SU-DHL-6 (cell line): Measurements from ENCODE around the gene PRKN.

ENCODE experiments used
- H2AFZ ChIP-seq: fragments of 200-600 bp; sonication (generic); 2 replicates; pipeline ENCODE4 v1.6.1; 2014; ENCODE audit warnings: low read depth, mild to moderate bottlenecking, moderate library complexity, mixed read lengths, antibody characterized with exemption, low read length; ENCODE audit not compliant: severe bottlenecking
- H3F3A ChIP-seq: fragments of 200-600 bp; shearing (Covaris generic); 2 replicates; pipeline ENCODE4 v1.6.0; 2016; ENCODE audit warnings: antibody characterized with exemption, mild to moderate bottlenecking; ENCODE audit not compliant: insufficient read depth
- H3K27ac ChIP-seq: fragments of 200-600 bp; sonication (generic); 2 replicates; pipeline ENCODE4 v1.5.1; 2016; ENCODE audit warnings: low read depth, mild to moderate bottlenecking, low read length, moderate library complexity, mixed read lengths
- H3K27me3 ChIP-seq: fragments of 200-600 bp; sonication (generic), shearing (Covaris generic); 2 replicates; pipeline ENCODE4 v1.6.0; 2014; ENCODE audit warnings: mild to moderate bottlenecking, low read length
- H3K36me3 ChIP-seq: fragments of 200-600 bp; sonication (generic); 2 replicates; pipeline ENCODE4 v1.6.1; 2014; ENCODE audit warnings: mild to moderate bottlenecking, low read length, mixed read lengths
- H3K4me2 ChIP-seq: fragments of 300-600, 200-600 bp; shearing (Covaris generic), sonication (generic); 2 replicates; pipeline ENCODE4 v1.6.0; 2014; ENCODE audit warnings: low read length, low read depth, mild to moderate bottlenecking; ENCODE audit not compliant: poor library complexity, severe bottlenecking
- H3K4me3 ChIP-seq: fragments of 200-600 bp; sonication (generic); 2 replicates; pipeline ENCODE4 v1.5.1; 2014; ENCODE audit warnings: antibody characterized with exemption, low read length, mild to moderate bottlenecking, mixed read lengths; ENCODE audit not compliant: insufficient read depth, poor library complexity, severe bottlenecking
- H3K79me2 ChIP-seq: fragments of 200-600 bp; sonication (generic); 2 replicates; pipeline ENCODE4 v1.6.1; 2014; ENCODE audit warnings: mild to moderate bottlenecking, low read length, moderate library complexity; ENCODE audit not compliant: insufficient read depth
- H3K9ac ChIP-seq: fragments of 200-600 bp; sonication (generic); 2 replicates; pipeline ENCODE4 v1.7.0; 2014; ENCODE audit warnings: mild to moderate bottlenecking, low read length
- H3K9me2 ChIP-seq: fragments of 200-600 bp; sonication (generic); replicated peaks from 2 replicates; pipeline ENCODE4 v1.6.1; 2014; ENCODE audit warnings: low read length; ENCODE audit not compliant: insufficient read depth
- H3K9me3 ChIP-seq: fragments of 200-600 bp; sonication (generic); 2 replicates; pipeline ENCODE4 v1.6.1; 2014; ENCODE audit warnings: low read length, mixed read lengths; ENCODE audit not compliant: insufficient read depth
- H4K20me1 ChIP-seq: fragments of 200-600 bp; sonication (generic); 2 replicates; pipeline ENCODE4 v1.6.1; 2014; ENCODE audit warnings: low read depth, mild to moderate bottlenecking, antibody characterized with exemption, low read length, moderate library complexity, mixed read lengths
- CTCF ChIP-seq: fragments of 200-600 bp; sonication (generic); IDR thresholded peaks from one replicate; pipeline ENCODE4 v1.5.1; 2017; ENCODE audit warnings: antibody characterized with exemption, mild to moderate bottlenecking, low read length, moderate library complexity; ENCODE audit not compliant: insufficient read depth, poor library complexity, severe bottlenecking
- EZH2phosphoT487 ChIP-seq: fragments of 200-600 bp; sonication (generic), shearing (Covaris generic); conservative IDR thresholded peaks from 2 replicates; pipeline ENCODE4 v1.6.1; 2018; ENCODE audit warnings: mild to moderate bottlenecking, antibody characterized with exemption, low read length, moderate library complexity, mixed read lengths

The PRKN gene

GRCh38 chr6:161832622-161833021, 894.9 kb downstream of the PRKN start:
- H3K4me2 ChIP-seq, result no peak overlapping the region
- H4K20me1 ChIP-seq, result no peaks in the 10 kb centered on the region
- H3K27me3 ChIP-seq, result no peaks in the 10 kb centered on the region
- no peak overlapping the region for H2AFZ ChIP-seq
- no peak overlapping the region for H3K9ac ChIP-seq
- no peak overlapping the region for H3K4me3 ChIP-seq
- H3K36me3 ChIP-seq, result no peaks in the 10 kb centered on the region
- TF ChIP-seq EZH2phosphoT487 (no peak), CTCF (no peak)
- H3K27ac ChIP-seq, result no peak overlapping the region
- H3K9me3 ChIP-seq, result no peaks in the 10 kb centered on the region
- H3K79me2 ChIP-seq, result no peaks in the 10 kb centered on the region
- H3F3A ChIP-seq, result no peaks in the 10 kb centered on the region
- H3K9me2 ChIP-seq, result no peaks in the 10 kb centered on the region

GRCh38 chr6:161830866-161831616, 896.5 kb downstream of the PRKN start:
- Histone ChIP-seq H3K36me3 (no peaks in the 10 kb centered on the region), H3K9ac (no peak overlapping the region), H3K4me2 (no peak overlapping the region), H3K79me2 (no peaks in the 10 kb centered on the region), H4K20me1 (no peaks in the 10 kb centered on the region), H3K27ac (no peak overlapping the region), H3K9me3 (no peaks in the 10 kb centered on the region), H3K27me3 (no peaks in the 10 kb centered on the region), H3K4me3 (no peak overlapping the region), H2AFZ (no peak overlapping the region), H3K9me2 (no peaks in the 10 kb centered on the region), H3F3A (no peaks in the 10 kb centered on the region)
- TF ChIP-seq EZH2phosphoT487, result no peak
- no peak for TF ChIP-seq CTCF

GRCh38 chr6:161829291-161829729, 898.3 kb downstream of the PRKN start:
- no peak overlapping the region for H3K27ac ChIP-seq
- no peak overlapping the region for H3K4me3 ChIP-seq
- H4K20me1 ChIP-seq, result no peaks in the 10 kb centered on the region
- H3K36me3 ChIP-seq, result no peaks in the 10 kb centered on the region
- TF ChIP-seq EZH2phosphoT487 (no peak), CTCF (no peak)
- no peaks in the 10 kb centered on the region for H3K79me2 ChIP-seq
- no peak overlapping the region for H3K4me2 ChIP-seq
- H3K27me3 ChIP-seq, result no peaks in the 10 kb centered on the region
- H3F3A ChIP-seq, result no peaks in the 10 kb centered on the region
- H3K9ac ChIP-seq, result no peak overlapping the region
- H3K9me2 ChIP-seq, result no peaks in the 10 kb centered on the region
- no peaks in the 10 kb centered on the region for H3K9me3 ChIP-seq
- H2AFZ ChIP-seq, result no peak overlapping the region
